Transverse colon (tissue), 3 donors: ENCODE data around the gene MATR3.

Experiments
- EP300 ChIP-seq: sonication (generic); formaldehyde crosslinking; IDR thresholded peaks from one replicate; pipeline ENCODE4 v1.6.1; 2017; ENCODE audit warnings: antibody characterized with exemption, low read depth
- POLR2A ChIP-seq: fragments of 450-650 bp; IDR thresholded peaks from one replicate; pipeline ENCODE4 v1.6.1; 2016; ENCODE audit warnings: antibody characterized with exemption, mild to moderate bottlenecking, moderate library complexity
- TF ChIP-seq, protein P1 (sequence below), 5 experiments: fragments of 200-600 bp in 3 of 5; fragments of 450-650 bp in 2 of 5; sonication (generic) in 3 of 5; IDR thresholded peaks; 1 replicate in 2 of 5; 2 replicates in 3 of 5; pipeline ENCODE4 v1.5.1; 2016 to 2017; ENCODE audit warnings: antibody characterized with exemption in 5 of 5, inconsistent platforms in 3 of 5, mild to moderate bottlenecking in 2 of 5, moderate library complexity in 1 of 5

- TF ChIP-seq, protein P1, sequence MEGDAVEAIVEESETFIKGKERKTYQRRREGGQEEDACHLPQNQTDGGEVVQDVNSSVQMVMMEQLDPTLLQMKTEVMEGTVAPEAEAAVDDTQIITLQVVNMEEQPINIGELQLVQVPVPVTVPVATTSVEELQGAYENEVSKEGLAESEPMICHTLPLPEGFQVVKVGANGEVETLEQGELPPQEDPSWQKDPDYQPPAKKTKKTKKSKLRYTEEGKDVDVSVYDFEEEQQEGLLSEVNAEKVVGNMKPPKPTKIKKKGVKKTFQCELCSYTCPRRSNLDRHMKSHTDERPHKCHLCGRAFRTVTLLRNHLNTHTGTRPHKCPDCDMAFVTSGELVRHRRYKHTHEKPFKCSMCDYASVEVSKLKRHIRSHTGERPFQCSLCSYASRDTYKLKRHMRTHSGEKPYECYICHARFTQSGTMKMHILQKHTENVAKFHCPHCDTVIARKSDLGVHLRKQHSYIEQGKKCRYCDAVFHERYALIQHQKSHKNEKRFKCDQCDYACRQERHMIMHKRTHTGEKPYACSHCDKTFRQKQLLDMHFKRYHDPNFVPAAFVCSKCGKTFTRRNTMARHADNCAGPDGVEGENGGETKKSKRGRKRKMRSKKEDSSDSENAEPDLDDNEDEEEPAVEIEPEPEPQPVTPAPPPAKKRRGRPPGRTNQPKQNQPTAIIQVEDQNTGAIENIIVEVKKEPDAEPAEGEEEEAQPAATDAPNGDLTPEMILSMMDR (IDR thresholded peaks at IDR 0.05) = no peak
- no peak for TF ChIP-seq POLR2A
- no peak for TF ChIP-seq EP300
Measured at GRCh38 chr5:139378941-139379361, 85.4 kb downstream of the MATR3 start.
